ENCODE data around the gene CCDC78.

The CCDC78 gene

GRCh38 chr16:715477-716199 lies 10.6 kb downstream of the CCDC78 start:
- DNase-seq (ENCODE audit: low read depth in 1 of 2, low spot score in 1 of 2), result no peak
- in situ Hi-C loops (cut with HindIII; ENCODE audit: low pct_unique_long_range_greater_than_20kb, low sequenced_read_pairs), result loop anchor here (25.0 kb wide), 1 partner anchor 272 kb away; the partner anchor contains the start of gene SOX8
- no peak for TF ChIP-seq JUND (IDR thresholded peaks at IDR 0.05; ENCODE audit: low read depth)

GRCh38 chr16:714558-715476 lies 11.4 kb downstream of the CCDC78 start, which contains the start of gene METRN:
Gene METRN (plus strand): TSS chr16:715118. CDS start chr16:715290, 172 bp downstream.
- DNase-seq (ENCODE audit: low read depth in 1 of 2, low spot score in 1 of 2), result peak; percentile 91 to 96
- no peak for TF ChIP-seq JUND (IDR thresholded peaks at IDR 0.05; ENCODE audit: low read depth)
- in situ Hi-C loops (cut with HindIII; ENCODE audit: low pct_unique_long_range_greater_than_20kb, low sequenced_read_pairs), result loop anchor here (25.0 kb wide), 1 partner anchor 272 kb away; the partner anchor contains the start of gene SOX8

- in situ Hi-C loops (cut with HindIII; ENCODE audit: low pct_unique_long_range_greater_than_20kb, low sequenced_read_pairs), result loop anchor here (25.0 kb wide), 1 partner anchor 273 kb away; the partner anchor contains the start of gene SOX8
- peak in 1 of 2 experiments; percentile 55 for DNase-seq (ENCODE audit: low read depth in 1 of 2, low spot score in 1 of 2)
- no peak for TF ChIP-seq JUND (IDR thresholded peaks at IDR 0.05; ENCODE audit: low read depth)
Observed at GRCh38 chr16:714079-714478, 12.2 kb downstream of the CCDC78 start.

- DNase-seq (ENCODE audit: low read depth in 1 of 2, low spot score in 1 of 2), result peak; percentile 74 to 95
- in situ Hi-C loops (cut with HindIII; ENCODE audit: low pct_unique_long_range_greater_than_20kb, low sequenced_read_pairs), result loop anchor here (25.0 kb wide), 1 partner anchor 275 kb away; the partner anchor contains the start of gene SOX8
Observed at GRCh38 chr16:712740-713250, 13.4 kb downstream of the CCDC78 start.

- peak; percentile 73 to 90 for DNase-seq (ENCODE audit: low read depth in 1 of 2, low spot score in 1 of 2)
- TF ChIP-seq JUND (IDR thresholded peaks at IDR 0.05; ENCODE audit: low read depth), result no peak
- in situ Hi-C loops (cut with HindIII; ENCODE audit: low pct_unique_long_range_greater_than_20kb, low sequenced_read_pairs), result loop anchor here (25.0 kb wide), 1 partner anchor 276 kb away; the partner anchor contains the start of gene SOX8
Observed at GRCh38 chr16:711548-712320, 14.5 kb downstream of the CCDC78 start.

GRCh38 chr16:711084-711483 lies 15.2 kb downstream of the CCDC78 start:
- no peak for DNase-seq (ENCODE audit: low read depth in 1 of 2, low spot score in 1 of 2)
- in situ Hi-C loops (cut with HindIII; ENCODE audit: low pct_unique_long_range_greater_than_20kb, low sequenced_read_pairs), result loop anchor here (25.0 kb wide), 1 partner anchor 276 kb away; the partner anchor contains the start of gene SOX8
- TF ChIP-seq JUND (IDR thresholded peaks at IDR 0.05; ENCODE audit: low read depth), result no peak

GRCh38 chr16:710500-711075 lies 15.7 kb downstream of the CCDC78 start:
- in situ Hi-C loops (cut with HindIII; ENCODE audit: low pct_unique_long_range_greater_than_20kb, low sequenced_read_pairs), result loop anchor here (25.0 kb wide), 1 partner anchor 277 kb away; the partner anchor contains the start of gene SOX8
- no peak for DNase-seq (ENCODE audit: low read depth in 1 of 2, low spot score in 1 of 2)
- TF ChIP-seq JUND (IDR thresholded peaks at IDR 0.05; ENCODE audit: low read depth), result no peak

- no peak for TF ChIP-seq JUND (IDR thresholded peaks at IDR 0.05; ENCODE audit: low read depth)
- in situ Hi-C loops (cut with HindIII; ENCODE audit: low pct_unique_long_range_greater_than_20kb, low sequenced_read_pairs), result loop anchor here (25.0 kb wide), 1 partner anchor 277 kb away; the partner anchor contains the start of gene SOX8
- DNase-seq (ENCODE audit: low read depth in 1 of 2, low spot score in 1 of 2), result peak in 1 of 2 experiments; percentile 57
Observed at GRCh38 chr16:709566-710499, 16.4 kb downstream of the CCDC78 start.

GRCh38 chr16:708959-709358 lies 17.3 kb downstream of the CCDC78 start:
- no peak for DNase-seq (ENCODE audit: low read depth in 1 of 2, low spot score in 1 of 2)
- in situ Hi-C loops (cut with HindIII; ENCODE audit: low pct_unique_long_range_greater_than_20kb, low sequenced_read_pairs), result loop anchor here (25.0 kb wide), 1 partner anchor 278 kb away; the partner anchor contains the start of gene SOX8
- TF ChIP-seq JUND (IDR thresholded peaks at IDR 0.05; ENCODE audit: low read depth), result no peak

GRCh38 chr16:708019-708418 lies 18.2 kb downstream of the CCDC78 start:
- in situ Hi-C loops (cut with HindIII; ENCODE audit: low pct_unique_long_range_greater_than_20kb, low sequenced_read_pairs), result loop anchor here (25.0 kb wide), 1 partner anchor 279 kb away; the partner anchor contains the start of gene SOX8
- DNase-seq (ENCODE audit: low read depth in 1 of 2, low spot score in 1 of 2), result no peak
- no peak for TF ChIP-seq JUND (IDR thresholded peaks at IDR 0.05; ENCODE audit: low read depth)

Data from T47D (cell line).